OCI-LY1 (cell line): ENCODE results near the gene SLC39A8.

Experiments
- H2AFZ ChIP-seq: fragments of 200-600 bp; sonication (generic), shearing (Covaris generic); 2 replicates; pipeline ENCODE4 v1.6.0; 2014; ENCODE audit warnings: antibody characterized with exemption, mild to moderate bottlenecking, low read length
- H3F3A ChIP-seq: fragments of 200-600 bp; sonication (generic), shearing (Covaris generic); 2 replicates; pipeline ENCODE4 v1.6.0; 2014; ENCODE audit warnings: mild to moderate bottlenecking, antibody characterized with exemption, low read length, moderate library complexity; ENCODE audit not compliant: insufficient read depth
- H3K27ac ChIP-seq: fragments of 200-600 bp; sonication (generic); 2 replicates; pipeline ENCODE4 v1.5.1; 2014; ENCODE audit warnings: low read length, mixed run types, mild to moderate bottlenecking, low read depth; ENCODE audit not compliant: poor library complexity, severe bottlenecking
- H3K27me3 ChIP-seq: fragments of 200-600 bp; sonication (generic); 2 replicates; pipeline ENCODE4 v1.6.0; 2014; ENCODE audit warnings: antibody characterized with exemption, mild to moderate bottlenecking, low read length, moderate library complexity; ENCODE audit not compliant: insufficient read depth
- H3K36me3 ChIP-seq: fragments of 200-600 bp; sonication (generic); 2 replicates; pipeline ENCODE4 v1.6.1; 2014; ENCODE audit warnings: mild to moderate bottlenecking, antibody characterized with exemption, low read length, moderate library complexity, mixed read lengths; ENCODE audit not compliant: insufficient read depth
- H3K4me1 ChIP-seq: fragments of 200-600 bp; sonication (generic); 2 replicates; pipeline ENCODE4 v1.5.1; 2014; ENCODE audit warnings: mild to moderate bottlenecking, low read length, moderate library complexity; ENCODE audit not compliant: insufficient read depth, severe bottlenecking
- H3K4me2 ChIP-seq: fragments of 200-600 bp; sonication (generic), shearing (Covaris generic); 2 replicates; pipeline ENCODE4 v1.6.1; 2014; ENCODE audit warnings: low read length
- H3K4me3 ChIP-seq: fragments of 200-600 bp; sonication (generic); 2 replicates; pipeline ENCODE4 v1.5.1; 2014; ENCODE audit warnings: low read length, low read depth, mild to moderate bottlenecking, mixed read lengths; ENCODE audit not compliant: poor library complexity, severe bottlenecking
- H3K79me2 ChIP-seq: fragments of 200-600 bp; shearing (Covaris generic); 2 replicates; pipeline ENCODE4 v1.6.1; 2016; ENCODE audit warnings: mixed run types, low read length, mixed read lengths; ENCODE audit not compliant: insufficient read depth
- H3K9ac ChIP-seq: fragments of 200-600 bp; sonication (generic), shearing (Covaris generic); 2 replicates; pipeline ENCODE4 v1.6.1; 2014; ENCODE audit warnings: mild to moderate bottlenecking, low read length, mixed read lengths
- H3K9me2 ChIP-seq: fragments of 200-600 bp; sonication (generic), shearing (Covaris generic); 2 replicates; pipeline ENCODE4 v1.6.1; 2014; ENCODE audit warnings: low read depth, mild to moderate bottlenecking, low read length, mixed read lengths
- H3K9me3 ChIP-seq: fragments of 200-600 bp; shearing (Covaris generic); 2 replicates; pipeline ENCODE4 v1.6.1; 2014; ENCODE audit warnings: low read length, mixed read lengths
- H4K20me1 ChIP-seq: fragments of 200-600 bp; sonication (generic), shearing (Covaris generic); 2 replicates; pipeline ENCODE4 v1.6.0; 2016; ENCODE audit warnings: mild to moderate bottlenecking, low read length; ENCODE audit not compliant: insufficient read depth
- EZH2 ChIP-seq: fragments of 200-600 bp; sonication (generic), shearing (Covaris generic); IDR thresholded peaks from 2 replicates; pipeline ENCODE4 v1.8.0; 2017; ENCODE audit warnings: borderline replicate concordance, mixed run types, mild to moderate bottlenecking, antibody characterized with exemption, low read length, moderate library complexity, mixed read lengths
- TF ChIP-seq, protein P1 (sequence below): fragments of 200-600 bp; sonication (generic), shearing (Covaris generic); IDR thresholded peaks from 2 replicates; pipeline ENCODE4 v1.5.1; 2017; ENCODE audit warnings: mild to moderate bottlenecking, antibody characterized with exemption, low read length, moderate library complexity, mixed read lengths

Gene SLC39A8

DNA sequence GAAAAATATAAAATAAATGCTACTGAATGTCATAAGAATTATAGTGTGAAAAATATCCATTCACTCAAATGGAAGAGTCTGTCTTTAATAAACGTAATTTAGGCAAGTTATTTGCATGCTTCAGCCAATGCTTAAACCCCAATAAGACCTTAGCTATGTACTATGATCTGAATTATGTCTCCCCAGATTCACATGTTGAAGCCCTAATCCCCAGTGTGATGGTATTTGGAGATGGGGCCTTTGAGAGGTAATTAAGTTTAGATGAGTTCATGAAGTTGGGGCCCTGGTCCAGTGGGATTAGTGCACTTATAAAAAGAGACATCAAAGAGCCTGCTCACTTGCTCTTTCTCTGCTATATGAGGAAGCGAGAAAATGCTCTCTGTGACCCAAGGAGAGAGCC is 28.7 kb downstream of the SLC39A8 start:
- Histone ChIP-seq H3K27ac (no peak overlapping the region), H3K4me1 (peaks cover 5% of the 10 kb centered on the region), H4K20me1 (no peaks in the 10 kb centered on the region), H3K9me2 (no peaks in the 10 kb centered on the region), H2AFZ (no peak overlapping the region), H3K4me3 (no peak overlapping the region), H3K36me3 (peaks cover 41% of the 10 kb centered on the region), H3K27me3 (no peaks in the 10 kb centered on the region), H3K9me3 (no peaks in the 10 kb centered on the region), H3F3A (no peaks in the 10 kb centered on the region), H3K9ac (no peak overlapping the region), H3K4me2 (no peak overlapping the region), H3K79me2 (peaks cover 22% of the 10 kb centered on the region; the same call in 1 of the 2 replicates)
- TF ChIP-seq EZH2, result no peak
- TF ChIP-seq, protein P1, sequence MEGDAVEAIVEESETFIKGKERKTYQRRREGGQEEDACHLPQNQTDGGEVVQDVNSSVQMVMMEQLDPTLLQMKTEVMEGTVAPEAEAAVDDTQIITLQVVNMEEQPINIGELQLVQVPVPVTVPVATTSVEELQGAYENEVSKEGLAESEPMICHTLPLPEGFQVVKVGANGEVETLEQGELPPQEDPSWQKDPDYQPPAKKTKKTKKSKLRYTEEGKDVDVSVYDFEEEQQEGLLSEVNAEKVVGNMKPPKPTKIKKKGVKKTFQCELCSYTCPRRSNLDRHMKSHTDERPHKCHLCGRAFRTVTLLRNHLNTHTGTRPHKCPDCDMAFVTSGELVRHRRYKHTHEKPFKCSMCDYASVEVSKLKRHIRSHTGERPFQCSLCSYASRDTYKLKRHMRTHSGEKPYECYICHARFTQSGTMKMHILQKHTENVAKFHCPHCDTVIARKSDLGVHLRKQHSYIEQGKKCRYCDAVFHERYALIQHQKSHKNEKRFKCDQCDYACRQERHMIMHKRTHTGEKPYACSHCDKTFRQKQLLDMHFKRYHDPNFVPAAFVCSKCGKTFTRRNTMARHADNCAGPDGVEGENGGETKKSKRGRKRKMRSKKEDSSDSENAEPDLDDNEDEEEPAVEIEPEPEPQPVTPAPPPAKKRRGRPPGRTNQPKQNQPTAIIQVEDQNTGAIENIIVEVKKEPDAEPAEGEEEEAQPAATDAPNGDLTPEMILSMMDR, result no peak

DNA sequence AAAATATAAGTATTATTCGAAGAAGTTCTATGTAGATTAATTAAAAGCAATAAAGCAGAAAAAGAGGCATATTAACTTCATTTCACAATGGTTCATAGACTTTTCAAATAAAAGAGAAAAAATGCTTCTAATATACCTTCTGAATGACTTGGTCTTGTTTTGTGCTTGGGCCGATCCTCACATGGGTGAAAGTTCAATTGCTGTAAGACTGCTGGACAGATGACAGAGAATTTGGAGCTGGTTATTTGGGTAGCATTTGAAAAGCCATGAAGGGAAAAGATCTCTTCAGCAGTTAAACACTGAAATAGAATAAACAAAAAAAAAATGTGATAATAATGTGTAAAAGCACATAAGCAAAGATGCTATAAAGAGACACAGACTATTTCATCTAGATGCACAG is 29.8 kb downstream of the SLC39A8 start:
- H3K9me3 ChIP-seq, result no peaks in the 10 kb centered on the region
- no peak overlapping the region for H3K9ac ChIP-seq
- no peak overlapping the region for H2AFZ ChIP-seq
- no peaks in the 10 kb centered on the region for H3K9me2 ChIP-seq
- TF ChIP-seq EZH2, result no peak
- TF ChIP-seq, protein P1, result no peak
- H3K4me2 ChIP-seq, result no peak overlapping the region
- no peak overlapping the region for H3K27ac ChIP-seq
- no peaks in the 10 kb centered on the region for H3K4me1 ChIP-seq
- no peaks in the 10 kb centered on the region for H4K20me1 ChIP-seq
- no peaks in the 10 kb centered on the region for H3F3A ChIP-seq
- H3K4me3 ChIP-seq, result no peak overlapping the region
- H3K36me3 ChIP-seq, result peaks cover 47% of the 10 kb centered on the region
- H3K79me2 ChIP-seq, result peaks cover 20% of the 10 kb centered on the region; the same call in 1 of the 2 replicates
- no peaks in the 10 kb centered on the region for H3K27me3 ChIP-seq

DNA sequence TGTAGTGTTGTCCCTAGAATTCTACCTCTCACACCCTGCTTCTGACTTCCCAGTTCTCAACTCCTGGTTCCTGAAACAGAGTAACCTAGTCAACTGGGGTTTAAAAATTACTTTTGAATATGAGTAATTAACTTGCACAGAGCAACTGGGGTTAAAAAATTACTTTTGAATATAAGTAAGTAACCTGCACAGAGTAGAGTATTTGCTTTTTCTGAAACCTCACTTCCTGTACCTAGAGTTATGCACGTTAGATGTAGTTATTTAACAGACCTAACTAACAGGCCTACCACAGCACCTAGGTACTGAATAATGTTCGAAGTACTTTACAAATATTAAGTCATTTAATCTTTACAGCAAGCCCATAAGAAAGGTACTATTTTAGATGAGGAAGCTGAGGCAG is 32.9 kb downstream of the SLC39A8 start:
- Histone ChIP-seq H3K4me3 (no peak overlapping the region), H3K9me2 (no peaks in the 10 kb centered on the region), H2AFZ (no peak overlapping the region), H3K27ac (no peak overlapping the region), H3K9ac (no peak overlapping the region), H3K36me3 (peaks cover 68% of the 10 kb centered on the region), H3K9me3 (no peaks in the 10 kb centered on the region), H3F3A (no peaks in the 10 kb centered on the region), H4K20me1 (no peaks in the 10 kb centered on the region), H3K79me2 (no peaks in the 10 kb centered on the region), H3K4me1 (peaks cover 6% of the 10 kb centered on the region), H3K4me2 (no peak overlapping the region), H3K27me3 (no peaks in the 10 kb centered on the region)
- no peak for TF ChIP-seq EZH2
- TF ChIP-seq, protein P1, result no peak
